Measurements from ENCODE around the gene SCN5A.

DNA sequence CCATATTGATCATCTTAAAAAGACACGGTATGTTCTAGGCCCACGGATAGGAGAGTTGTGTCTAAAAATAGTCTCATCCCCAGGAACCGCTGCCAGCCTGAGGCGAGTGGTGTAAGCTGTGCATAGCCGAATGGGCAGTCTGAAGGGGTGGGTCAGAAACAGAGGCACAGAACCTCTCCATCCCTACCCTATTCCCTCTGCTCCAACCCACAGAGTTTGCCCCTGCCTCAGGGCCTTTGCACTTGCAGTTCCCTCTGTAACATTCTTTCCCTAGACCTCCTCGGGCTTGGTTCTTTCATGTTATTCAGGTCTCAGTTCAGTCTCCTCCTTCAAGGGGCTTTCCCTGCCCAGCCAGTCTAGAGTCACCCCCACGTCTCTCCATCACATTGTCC, 4.8 kb downstream of the SCN5A start:
- TF ChIP-seq POLR2A (IDR thresholded peaks at IDR 0.05; ENCODE audit: low read depth, low read length) (no peak), POLR2AphosphoS5 (IDR thresholded peaks at IDR 0.05; ENCODE audit: low read depth, low read length) (no peak)
